Measurements from ENCODE around the gene SUSD6. TPM values are rescaled to one million over a fixed set of nuclear protein-coding genes. Genes with fewer than 3 reads are reported as not detected.

SUSD6 gene
- total and polyA plus RNA-seq, 9 of the 15 experiments (the other 6 are each of a cell fraction or from before 2014, with no cell fraction given), result 2.9 to 20.7 (median 5.6) TPM

GRCh38 chr14:69632164-69632563 lies 20.8 kb downstream of the SUSD6 start:
- WGBS (ENCODE audit: insufficient coverage, low coverage, missing lambda C conversion rate), result 45% methylated on average over 1 of the region's 4 CpGs
- H3K4me3 ChIP-seq, result no peak overlapping the region
- H2AFZ ChIP-seq (ENCODE audit: low read depth, low read length), result no peak overlapping the region
- peaks cover 9 to 82% of the 10 kb centered on the region in 2 experiments; a peak in 4 of 5 replicates for H3K4me1 ChIP-seq (replicated peaks in 1 of 2; ENCODE audit: control insufficient read depth in 2 of 2, insufficient read depth in 2 of 2, low read length in 2 of 2)
- H3K27ac ChIP-seq (ENCODE audit: extremely low read depth, low read depth, low read length), result no peak overlapping the region
- H3K36me3 ChIP-seq (ENCODE audit: control insufficient read depth, insufficient read depth, low read length), result peaks cover 3% of the 10 kb centered on the region; the same call in 2 of the 3 replicates
- no peaks in the 10 kb centered on the region for H3K9me3 ChIP-seq (replicated peaks; ENCODE audit: control insufficient read depth, insufficient read depth, low read depth, low read length)
- TF ChIP-seq SRSF1 (IDR thresholded peaks at IDR 0.05; ENCODE audit: low read depth, low read length), result no peak
- peak; percentile 67; the same call in 1 of the 2 replicates for TF ChIP-seq ZNF263 (CRISPR knock-in tag; IDR thresholded peaks at IDR 0.05; ENCODE audit: borderline replicate concordance)
- no TSS peak for BruUV-seq (replicated peaks)
- H3K4me2 ChIP-seq (ENCODE audit: insufficient read depth, low read length), result peak overlapping the region; percentile 26
- in situ Hi-C loops (cut with MboI) (no loop called here), intact Hi-C loops (cut with micrococcal nuclease) (no loop called here)
- FAIRE-seq, result no peak
- H3K9me1 ChIP-seq (ENCODE audit: control insufficient read depth, insufficient read depth, low read length), result no peaks in the 10 kb centered on the region
- H3K9ac ChIP-seq (ENCODE audit: insufficient read depth in 1 of 2, low read depth in 2 of 2, low read length in 2 of 2), result peak overlapping the region in 1 of 2 experiments; percentile 67; a peak in 1 of 4 replicates
- no peaks in the 10 kb centered on the region for H3K27me3 ChIP-seq (ENCODE audit: control insufficient read depth in 2 of 2, insufficient read depth in 2 of 2, low read length in 2 of 2)
- POLR2A ChIA-PET, result no interaction called here
- H4K20me1 ChIP-seq (replicated peaks; ENCODE audit: control insufficient read depth, insufficient read depth, low read length), result no peaks in the 10 kb centered on the region
- CTCF ChIA-PET (ENCODE audit: low intra/inter-chr PET ratio), result no interaction called here
- ATAC-seq, result no peak
- DNase-seq (ENCODE audit: extremely low read depth in 1 of 4, low spot score in 3 of 4), result no peak
- H3K79me2 ChIP-seq (ENCODE audit: control insufficient read depth, insufficient read depth, low read length), result peaks cover 99% of the 10 kb centered on the region

- no peaks in the 10 kb centered on the region for H3K9me3 ChIP-seq (replicated peaks; ENCODE audit: control insufficient read depth, insufficient read depth, low read depth, low read length)
- 0 out of 2 replicates have a peak, but pooled peaks cover 2% of the 10 kb centered on the region for H4K20me1 ChIP-seq (replicated peaks; ENCODE audit: control insufficient read depth, insufficient read depth, low read length)
- no peaks in the 10 kb centered on the region for H3K27me3 ChIP-seq (ENCODE audit: control insufficient read depth in 2 of 2, insufficient read depth in 2 of 2, low read length in 2 of 2)
- peaks cover 100% of the 10 kb centered on the region for H3K79me2 ChIP-seq (ENCODE audit: control insufficient read depth, insufficient read depth, low read length)
- ChIA-PET POLR2A (no interaction called here), CTCF (ENCODE audit: low intra/inter-chr PET ratio) (no interaction called here)
- peaks cover 15 to 84% of the 10 kb centered on the region in 2 experiments for H3K4me1 ChIP-seq (replicated peaks in 1 of 2; ENCODE audit: control insufficient read depth in 2 of 2, insufficient read depth in 2 of 2, low read length in 2 of 2)
- intact Hi-C loops (cut with micrococcal nuclease) (no loop called here), in situ Hi-C loops (cut with MboI) (no loop called here)
- DNase-seq (ENCODE audit: extremely low read depth in 1 of 4, low spot score in 3 of 4) (no peak), FAIRE-seq (no peak), ATAC-seq (no peak)
- H3K9ac ChIP-seq (ENCODE audit: insufficient read depth in 1 of 2, low read depth in 2 of 2, low read length in 2 of 2), result no peak overlapping the region
- H2AFZ ChIP-seq (ENCODE audit: low read depth, low read length), result no peak overlapping the region
- H3K4me3 ChIP-seq, result no peak overlapping the region
- BruUV-seq (replicated peaks), result no TSS peak
- TF ChIP-seq HMBOX1 (IDR thresholded peaks at IDR 0.05) (peak; percentile 61; the same call in 1 of the 2 replicates), PYGO2 (tag; IDR thresholded peaks at IDR 0.05) (no peak)
- no peak overlapping the region for H3K27ac ChIP-seq (ENCODE audit: extremely low read depth, low read depth, low read length)
- WGBS (ENCODE audit: insufficient coverage, low coverage, missing lambda C conversion rate), result 19% methylated on average over 4 of the region's 6 CpGs
- no peak overlapping the region for H3K4me2 ChIP-seq (ENCODE audit: insufficient read depth, low read length)
- H3K9me1 ChIP-seq (ENCODE audit: control insufficient read depth, insufficient read depth, low read length), result no peaks in the 10 kb centered on the region
- H3K36me3 ChIP-seq (ENCODE audit: control insufficient read depth, insufficient read depth, low read length), result peaks cover 3% of the 10 kb centered on the region; the same call in 2 of the 3 replicates
Observed at GRCh38 chr14:69632593-69633151, 21.3 kb downstream of the SUSD6 start.
